Thoracic aorta (tissue), 2 donors: ENCODE data around the gene LRCH3. TPM values are rescaled to one million over a fixed set of nuclear protein-coding genes. Genes with fewer than 3 reads are reported as not detected.

ENCODE experiments used
- ATAC-seq: fragments of 150-250 bp; one replicate; pipeline ENCODE4 v1.8.0; 2017; ENCODE audit warnings: low read depth; ENCODE audit not compliant: insufficient number of reproducible peaks, low FRiP score
- DNase-seq: peaks from one replicate; pipeline ENCODE4 v3.0.0-alpha.2; 2020; ENCODE audit warnings: low spot score
- H3K27ac ChIP-seq, 2 donors: fragments of 200-600 bp; sonication (generic); 1 replicate in 1 of 2; 2 replicates in 1 of 2; pipeline ENCODE4 v1.5.1; 2016; ENCODE audit warnings: mild to moderate bottlenecking in 2 of 2, moderate library complexity in 2 of 2
- H3K27me3 ChIP-seq: fragments of 200-600 bp; sonication (generic); replicated peaks from 2 replicates; pipeline ENCODE4 v1.6.0; 2016; ENCODE audit warnings: mild to moderate bottlenecking; ENCODE audit not compliant: insufficient read depth
- H3K36me3 ChIP-seq: fragments of 200-600 bp; sonication (generic); one replicate; pipeline ENCODE4 v1.5.1; 2016
- H3K4me1 ChIP-seq, 2 donors: fragments of 200-600 bp; sonication (generic); 1 replicate in 1 of 2; 2 replicates in 1 of 2; pipeline versions ENCODE4 v1.5.1 to v1.6.0; 2016; ENCODE audit warnings: low read depth in 2 of 2, mild to moderate bottlenecking in 1 of 2; ENCODE audit not compliant: control insufficient read depth in 1 of 2
- H3K4me3 ChIP-seq: fragments of 200-600 bp; sonication (generic); 2 replicates; pipeline ENCODE4 v1.5.1; 2016; ENCODE audit warnings: mild to moderate bottlenecking
- H3K9me3 ChIP-seq: fragments of 200-600 bp; sonication (generic); 2 replicates; pipeline ENCODE4 v1.5.1; 2016
- total RNA-seq, 2 donors: library from RNA; depleted of rRNA; stranded (reverse); fragments of >200 nt; gene quantifications; one replicate each; pipeline versions ENCODE4 v1.1.0 to v1.2.3, GENCODE V29; 2016
- TF ChIP-seq, protein P1 (sequence below): fragments of 200-600 bp; sonication (generic); IDR thresholded peaks from one replicate; pipeline ENCODE4 v1.5.1; 2019; ENCODE audit warnings: antibody characterized with exemption

The LRCH3 gene
- total RNA-seq, 2 donors from 2014 or later = 66.7 to 87.6 TPM

DNA sequence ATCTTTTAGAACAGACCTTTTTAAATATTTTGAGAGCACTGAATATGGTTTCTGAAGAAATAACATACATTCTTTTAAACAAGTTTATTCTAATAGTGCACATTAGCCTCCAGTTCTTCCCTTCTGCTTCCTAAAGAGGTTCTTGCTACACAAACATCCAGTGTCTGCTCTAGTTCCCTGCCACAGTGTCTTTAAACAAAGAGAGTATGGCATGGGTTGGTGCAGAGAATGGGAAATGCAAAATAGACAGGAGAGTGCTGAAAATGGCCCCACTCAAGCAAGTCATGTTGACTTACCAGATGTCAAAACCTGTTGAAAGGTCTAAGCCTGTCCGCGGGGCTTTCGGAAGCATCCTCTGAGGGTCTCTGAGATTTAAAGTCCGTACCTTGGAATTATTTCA lies 86.8 kb downstream of the LRCH3 start:
- Histone ChIP-seq H3K9me3 (no peaks in the 10 kb centered on the region), H3K36me3 (peaks cover 46% of the 10 kb centered on the region), H3K27me3 (no peaks in the 10 kb centered on the region), H3K4me3 (no peak overlapping the region), H3K4me1 (no peaks in the 10 kb centered on the region), H3K27ac (no peak overlapping the region)
- TF ChIP-seq, protein P1, sequence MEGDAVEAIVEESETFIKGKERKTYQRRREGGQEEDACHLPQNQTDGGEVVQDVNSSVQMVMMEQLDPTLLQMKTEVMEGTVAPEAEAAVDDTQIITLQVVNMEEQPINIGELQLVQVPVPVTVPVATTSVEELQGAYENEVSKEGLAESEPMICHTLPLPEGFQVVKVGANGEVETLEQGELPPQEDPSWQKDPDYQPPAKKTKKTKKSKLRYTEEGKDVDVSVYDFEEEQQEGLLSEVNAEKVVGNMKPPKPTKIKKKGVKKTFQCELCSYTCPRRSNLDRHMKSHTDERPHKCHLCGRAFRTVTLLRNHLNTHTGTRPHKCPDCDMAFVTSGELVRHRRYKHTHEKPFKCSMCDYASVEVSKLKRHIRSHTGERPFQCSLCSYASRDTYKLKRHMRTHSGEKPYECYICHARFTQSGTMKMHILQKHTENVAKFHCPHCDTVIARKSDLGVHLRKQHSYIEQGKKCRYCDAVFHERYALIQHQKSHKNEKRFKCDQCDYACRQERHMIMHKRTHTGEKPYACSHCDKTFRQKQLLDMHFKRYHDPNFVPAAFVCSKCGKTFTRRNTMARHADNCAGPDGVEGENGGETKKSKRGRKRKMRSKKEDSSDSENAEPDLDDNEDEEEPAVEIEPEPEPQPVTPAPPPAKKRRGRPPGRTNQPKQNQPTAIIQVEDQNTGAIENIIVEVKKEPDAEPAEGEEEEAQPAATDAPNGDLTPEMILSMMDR = no peak
- no peak for DNase-seq
- ATAC-seq = no peak

DNA sequence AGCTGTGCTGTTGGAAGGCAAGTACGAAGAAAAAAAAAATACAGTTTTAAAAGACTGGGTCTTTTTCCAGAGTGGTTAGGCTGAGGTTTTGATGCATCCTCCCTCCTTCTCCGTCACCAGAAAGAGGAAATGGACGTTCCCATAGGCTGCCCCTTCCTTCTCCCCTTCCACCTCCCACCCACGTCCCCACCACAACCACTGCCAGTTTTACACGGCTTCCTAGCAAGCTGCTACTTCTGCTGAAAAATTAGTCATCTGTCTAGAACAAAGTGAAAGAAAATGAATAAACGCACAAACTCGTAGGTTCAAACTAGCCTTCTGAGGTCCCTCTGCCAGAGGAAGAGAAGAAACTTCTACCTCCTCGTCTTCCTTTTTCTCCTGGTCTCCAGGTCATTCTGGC lies 87.4 kb downstream of the LRCH3 start:
- DNase-seq (no peak), ATAC-seq (no peak)
- no peak overlapping the region for H3K4me3 ChIP-seq
- H3K36me3 ChIP-seq = peaks cover 41% of the 10 kb centered on the region
- no peaks in the 10 kb centered on the region for H3K4me1 ChIP-seq
- no peaks in the 10 kb centered on the region for H3K9me3 ChIP-seq
- TF ChIP-seq, protein P1 = no peak
- no peak overlapping the region for H3K27ac ChIP-seq
- H3K27me3 ChIP-seq = no peaks in the 10 kb centered on the region

DNA sequence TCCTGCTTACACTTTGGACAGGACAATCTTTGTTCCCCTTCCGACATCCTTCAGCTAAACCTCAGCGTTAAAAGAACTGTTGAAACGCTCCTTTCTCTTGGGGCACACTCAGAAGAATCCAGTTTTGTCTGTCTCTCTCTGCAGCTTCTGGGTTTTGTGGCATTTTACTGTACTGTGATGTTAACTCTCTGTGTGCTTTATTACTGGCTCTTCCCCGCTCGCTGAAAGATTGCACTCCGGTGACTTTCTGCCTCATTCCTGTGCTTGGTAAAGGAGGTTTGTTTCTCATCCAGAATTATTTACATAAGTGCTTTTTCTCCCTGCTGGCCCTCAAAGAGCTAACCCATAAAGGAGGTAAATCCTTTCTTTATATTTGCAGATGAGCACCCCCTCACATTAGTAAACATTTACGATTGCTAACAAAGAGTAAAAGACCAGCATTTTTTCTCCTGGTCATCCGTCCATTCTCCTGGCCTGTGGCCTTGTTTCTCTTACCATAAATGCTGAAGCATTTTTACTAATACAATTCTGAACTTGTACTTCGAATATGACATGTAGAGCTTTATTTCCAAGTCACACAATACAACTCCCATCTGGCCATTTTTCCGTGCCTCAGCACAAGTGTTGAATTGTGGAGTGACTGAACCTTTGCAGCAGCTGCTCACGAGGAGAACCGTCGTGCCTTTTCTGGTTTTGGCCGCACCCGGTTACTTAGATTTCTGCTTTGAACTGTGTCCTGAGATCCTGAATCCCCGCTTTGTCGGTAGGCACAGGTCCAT lies 89.6 kb downstream of the LRCH3 start:
- H3K4me3 ChIP-seq = no peak overlapping the region
- H3K27ac ChIP-seq = no peak overlapping the region
- no peaks in the 10 kb centered on the region for H3K27me3 ChIP-seq
- peaks cover 41% of the 10 kb centered on the region for H3K36me3 ChIP-seq
- ATAC-seq (no peak), DNase-seq (no peak)
- TF ChIP-seq, protein P1 = no peak
- no peaks in the 10 kb centered on the region for H3K4me1 ChIP-seq
- H3K9me3 ChIP-seq = no peaks in the 10 kb centered on the region

DNA sequence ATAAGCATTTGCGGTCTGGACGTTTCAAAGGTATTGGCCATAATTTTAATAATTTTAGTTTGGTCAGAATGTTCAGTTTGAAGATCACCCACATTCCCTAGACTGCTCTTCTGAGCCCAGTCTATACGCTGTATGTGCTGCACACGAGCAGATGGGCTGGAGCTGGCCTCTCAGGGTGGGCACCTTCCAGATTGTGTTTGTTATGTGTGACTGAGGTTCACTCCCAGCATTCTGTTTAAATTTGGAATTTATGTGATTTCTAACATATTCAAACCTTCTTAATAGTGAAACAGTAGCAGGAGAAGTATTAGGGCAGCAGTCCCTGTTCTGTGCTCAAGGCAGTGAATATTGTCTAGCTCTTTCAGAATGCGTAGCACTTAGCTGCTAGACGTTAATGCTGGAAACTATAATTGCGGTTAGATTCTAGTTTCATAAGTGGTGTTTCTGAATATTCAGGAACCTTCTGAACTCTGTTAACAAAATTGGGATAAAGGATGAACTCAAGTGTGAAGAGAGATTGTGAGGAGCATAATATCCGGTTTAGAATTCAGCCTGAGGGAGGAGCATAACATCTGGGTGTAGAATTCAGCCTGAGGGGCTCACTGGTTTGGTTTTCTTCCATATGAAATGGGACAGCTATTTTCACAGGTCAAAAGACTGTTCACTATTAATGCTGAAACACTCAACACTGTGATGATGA lies 90.4 kb downstream of the LRCH3 start:
- peaks cover 41% of the 10 kb centered on the region for H3K36me3 ChIP-seq
- H3K27me3 ChIP-seq = no peaks in the 10 kb centered on the region
- H3K27ac ChIP-seq = no peak overlapping the region

DNA sequence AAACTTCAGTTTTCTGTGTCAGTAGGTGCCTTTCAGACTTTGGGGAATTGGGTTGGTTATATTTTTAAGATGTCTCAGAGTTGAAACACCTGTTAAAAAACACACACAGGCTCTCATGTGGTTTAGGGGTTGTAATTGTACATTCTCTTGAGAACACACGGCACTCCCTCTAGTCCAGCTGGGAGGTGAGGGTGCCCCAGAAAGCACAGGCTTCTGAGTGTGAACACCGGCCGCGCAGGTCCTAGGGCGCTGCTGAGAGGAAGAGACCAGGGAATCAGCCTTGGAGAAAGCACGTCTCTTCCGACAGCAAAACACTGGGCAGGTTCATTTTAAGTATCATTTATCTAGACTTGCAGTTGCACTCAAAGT lies 90.9 kb downstream of the LRCH3 start:
- DNase-seq (no peak), ATAC-seq (no peak)
- no peaks in the 10 kb centered on the region for H3K27me3 ChIP-seq
- TF ChIP-seq, protein P1 = no peak
- no peak overlapping the region for H3K27ac ChIP-seq
- no peaks in the 10 kb centered on the region for H3K9me3 ChIP-seq
- no peak overlapping the region for H3K4me3 ChIP-seq
- H3K4me1 ChIP-seq = no peaks in the 10 kb centered on the region
- peaks cover 41% of the 10 kb centered on the region for H3K36me3 ChIP-seq

More for the DNA sequence above, 90.4 kb downstream of the LRCH3 start:
- Histone ChIP-seq H3K9me3 (no peaks in the 10 kb centered on the region), H3K4me3 (no peak overlapping the region), H3K4me1 (no peaks in the 10 kb centered on the region)
- DNase-seq (no peak), ATAC-seq (no peak)
- TF ChIP-seq, protein P1 = no peak
